ENCODE data around the gene AHRR. TPM values are rescaled to one million over a fixed set of nuclear protein-coding genes. Genes with fewer than 3 reads are reported as not detected.

The AHRR gene
- total RNA-seq, result 3.1 and 16.0 TPM in 2 replicates

DNA sequence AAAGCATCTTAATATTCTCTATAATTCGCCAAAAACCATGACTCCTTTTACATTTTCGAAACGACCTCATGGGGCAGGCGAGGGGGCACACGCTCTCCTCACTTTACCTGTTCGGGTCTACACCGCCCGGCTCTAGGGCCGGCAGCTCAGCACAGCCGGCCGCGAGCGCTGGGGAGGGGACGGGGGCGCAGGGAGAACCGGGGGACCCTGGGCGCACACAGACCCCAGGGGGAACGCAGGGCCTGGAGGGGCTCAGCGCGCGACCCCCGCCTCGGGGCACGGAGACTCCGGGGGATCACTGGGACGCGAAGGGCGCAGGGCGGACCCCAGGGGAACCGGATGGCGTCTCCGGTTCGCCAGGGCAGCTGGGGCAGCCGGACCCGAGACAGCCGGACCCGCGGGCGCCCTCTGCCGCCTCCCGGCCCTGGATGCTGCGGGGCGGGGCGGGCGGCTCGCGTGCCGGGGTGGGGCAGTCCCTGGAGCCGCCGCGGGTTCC, at the start of gene AHRR:
Gene AHRR, plus strand, starts transcription at position 485 of the 496 bp plus-strand sequence. CDS start 22,189 bp downstream, outside the sequence.

DNA sequence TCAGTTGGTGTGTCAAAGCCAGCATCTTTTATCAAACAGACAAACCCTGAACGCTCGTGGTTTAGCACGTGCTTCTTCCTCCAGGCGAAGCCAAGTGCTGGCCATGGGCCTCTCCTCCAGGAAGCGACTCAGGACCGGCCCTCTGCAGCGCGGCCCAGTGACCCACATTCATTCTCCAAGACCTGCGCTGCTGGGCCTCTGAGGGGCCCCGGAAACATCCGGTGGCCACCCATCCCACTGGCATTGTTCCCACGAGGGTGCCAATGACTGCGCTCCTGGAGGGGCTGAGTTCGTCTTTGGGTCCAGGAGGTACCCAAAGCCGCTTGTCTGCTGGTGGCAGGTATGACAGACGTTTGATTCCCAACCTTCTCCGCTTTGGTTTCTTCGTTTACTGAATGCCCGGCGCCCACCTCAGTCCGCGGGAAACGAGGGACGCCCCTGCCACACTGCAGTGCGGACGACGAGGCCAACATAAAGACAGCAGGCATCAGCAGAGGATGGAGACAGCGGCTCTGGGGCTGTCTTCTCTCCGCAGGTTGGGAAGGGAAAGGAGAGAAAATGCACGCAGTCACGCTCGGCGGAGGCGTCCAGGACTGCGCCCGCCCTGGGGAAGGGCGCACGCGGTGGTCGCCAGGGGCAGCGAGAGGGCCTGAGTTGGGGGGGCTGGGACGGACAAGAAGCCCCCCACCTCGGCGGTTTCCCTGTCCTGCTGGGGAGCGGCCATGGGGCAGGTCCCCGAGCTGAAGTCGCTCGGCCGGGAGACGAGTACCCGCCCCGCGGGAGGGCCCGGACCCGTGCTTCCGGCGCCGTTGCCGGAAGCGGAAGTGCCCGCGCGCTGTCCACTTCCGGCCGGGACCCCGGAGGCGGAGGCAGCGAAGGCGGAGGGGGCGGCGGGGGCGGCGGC, 121.1 kb downstream of the AHRR start, which contains the start of gene EXOC3:
Gene EXOC3, plus strand, starts transcription at position 842 of the 904 bp plus-strand sequence. CDS start 3,030 bp downstream, outside the sequence.

Other genes with a start within 250 kb of the AHRR start
- not detected in 2 replicates for gene PLEKHG4B, start 229.5 kb upstream of the AHRR start, total RNA-seq
- gene LRRC14B, start 130.2 kb upstream of the AHRR start, total RNA-seq, result not detected in 2 replicates
- 5.2 and 5.6 TPM in 2 replicates for gene CCDC127, start 103.6 kb upstream of the AHRR start, total RNA-seq
- 49.0 and 82.0 TPM in 2 replicates for gene SDHA, start 103.4 kb upstream of the AHRR start, total RNA-seq
- gene PDCD6, start 50.1 kb upstream of the AHRR start, total RNA-seq, result 83.4 and 99.0 TPM in 2 replicates
- gene EXOC3, start 121.5 kb downstream of the AHRR start, total RNA-seq, result 20.9 and 21.7 TPM in 2 replicates
- 2.2 and 3.2 TPM in 2 replicates for gene SLC9A3, start 202.7 kb downstream of the AHRR start, total RNA-seq